Measurements from ENCODE around the gene OR52J3.
"Not testable (repeated sequence)": the region's sequence is repeated elsewhere in the genome, so short reads cannot be mapped to it uniquely, and the experiment has no call there.

The OR52J3 gene

DNA sequence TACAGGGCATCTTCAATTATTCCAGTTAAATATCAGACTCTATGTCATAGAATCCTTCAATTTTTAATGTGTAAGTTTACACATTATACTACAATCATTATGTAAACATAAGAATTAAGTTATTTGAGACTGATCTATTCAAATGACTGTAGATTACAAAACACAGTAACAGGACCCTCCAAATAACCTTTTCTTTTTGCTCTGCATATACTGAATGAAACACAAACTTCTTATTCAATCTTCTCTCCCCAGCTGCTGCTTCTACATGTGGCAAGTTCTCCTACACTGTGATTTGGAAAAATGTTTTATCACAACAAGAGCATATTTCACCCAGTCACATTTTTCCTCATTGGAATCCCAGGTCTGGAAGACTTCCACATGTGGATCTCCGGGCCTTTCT, at the start of gene OR52J3:
Gene OR52J3, plus strand, starts transcription at position 301 of the 400 bp plus-strand sequence. Its CDS starts 0 bp downstream, at position 301.
- DNase-seq (ENCODE audit: low read depth in 2 of 2) = no peak

GRCh38 chr11:5004424-5005274, 41.7 kb upstream of the OR52J3 start:
- DNase-seq (ENCODE audit: low read depth in 2 of 2) = no peak

DNA sequence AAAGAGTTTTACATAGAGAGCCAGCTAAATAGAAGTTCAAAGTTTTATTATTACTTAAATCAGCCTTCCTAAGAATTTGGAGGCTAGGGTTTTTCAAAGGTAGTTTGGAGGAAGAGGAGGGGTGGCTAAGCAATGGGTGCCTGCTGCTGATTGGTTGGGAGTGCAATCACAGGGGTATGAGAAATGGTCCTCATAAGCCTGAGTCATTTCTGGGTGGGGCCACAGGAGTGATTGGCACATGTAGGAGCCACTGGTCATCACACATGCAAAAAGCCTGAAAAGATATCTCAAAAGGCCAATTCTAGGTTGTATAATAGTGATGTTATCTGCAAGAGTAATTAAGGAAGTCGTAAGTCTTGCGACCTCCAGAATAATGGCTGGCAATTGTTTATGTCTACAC, 38.8 kb upstream of the OR52J3 start:
- DNase-seq (ENCODE audit: low read depth in 2 of 2) = no peak

DNA sequence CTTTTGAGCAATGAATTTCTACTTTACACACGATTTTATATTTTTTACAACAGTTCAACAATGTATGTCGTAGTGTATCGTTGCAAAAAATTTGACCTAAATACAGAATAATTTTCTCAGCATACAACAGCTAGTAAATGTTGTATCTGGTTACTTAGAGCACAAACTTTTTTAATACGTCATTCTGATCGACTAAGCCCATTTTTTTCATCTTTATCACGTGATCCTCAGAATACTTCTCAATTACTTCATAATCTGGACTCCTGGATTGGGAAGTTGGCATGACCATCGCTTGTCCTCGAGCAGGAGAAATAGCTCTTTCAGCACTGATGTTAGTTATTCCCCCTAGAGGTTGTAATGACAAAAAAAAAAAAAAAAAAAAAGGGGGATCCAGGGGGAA, 35.1 kb upstream of the OR52J3 start:
- DNase-seq (ENCODE audit: low read depth in 2 of 2) = no peak

- no peak for DNase-seq (ENCODE audit: low read depth in 2 of 2)
These were observed 33.3 kb upstream of the OR52J3 start for GRCh38 chr11:5013012-5013411.

- no peak for DNase-seq (ENCODE audit: low read depth in 2 of 2)
These were observed 24.3 kb upstream of the OR52J3 start for GRCh38 chr11:5021996-5022395.

DNA sequence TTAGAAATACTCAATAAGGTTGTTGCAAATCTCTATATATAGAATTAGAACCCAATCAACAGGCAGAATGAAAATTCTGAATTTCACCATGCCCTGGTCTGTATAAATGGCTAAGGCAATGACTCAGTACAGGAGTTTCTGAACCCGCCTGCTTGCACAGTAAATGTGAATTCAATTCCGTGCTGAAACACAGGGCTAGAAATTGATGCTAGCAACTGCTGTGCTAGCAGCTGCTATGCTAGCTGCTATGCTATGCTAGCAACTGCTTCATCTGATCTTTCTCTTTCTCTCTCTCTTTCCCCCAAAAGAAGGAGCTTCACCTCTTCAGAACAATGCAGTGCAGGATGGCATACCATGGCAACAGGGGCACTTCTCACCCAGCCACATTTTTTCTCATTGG, 9.7 kb upstream of the OR52J3 start:
- no peak for DNase-seq (ENCODE audit: low read depth in 2 of 2)

DNA sequence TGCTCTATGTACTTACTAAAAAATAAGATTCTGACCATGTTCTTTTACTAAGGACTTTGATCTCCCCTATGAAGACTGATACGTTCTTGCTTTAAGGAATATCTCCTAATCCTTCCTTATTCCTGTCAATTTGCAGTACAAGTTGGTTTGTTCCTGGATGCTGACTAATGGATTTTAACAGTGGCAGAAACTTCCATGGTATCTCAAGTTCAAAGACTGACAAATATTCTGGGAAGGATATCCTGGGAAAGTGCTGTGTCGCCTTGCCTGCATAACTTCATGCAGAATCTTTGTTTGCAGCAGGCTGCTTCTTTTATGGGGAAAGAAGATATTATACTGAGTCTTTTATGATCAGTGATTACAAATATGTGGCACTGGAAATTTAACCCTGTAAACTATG, 8.4 kb upstream of the OR52J3 start:
- no peak for DNase-seq (ENCODE audit: low read depth in 2 of 2)

DNA sequence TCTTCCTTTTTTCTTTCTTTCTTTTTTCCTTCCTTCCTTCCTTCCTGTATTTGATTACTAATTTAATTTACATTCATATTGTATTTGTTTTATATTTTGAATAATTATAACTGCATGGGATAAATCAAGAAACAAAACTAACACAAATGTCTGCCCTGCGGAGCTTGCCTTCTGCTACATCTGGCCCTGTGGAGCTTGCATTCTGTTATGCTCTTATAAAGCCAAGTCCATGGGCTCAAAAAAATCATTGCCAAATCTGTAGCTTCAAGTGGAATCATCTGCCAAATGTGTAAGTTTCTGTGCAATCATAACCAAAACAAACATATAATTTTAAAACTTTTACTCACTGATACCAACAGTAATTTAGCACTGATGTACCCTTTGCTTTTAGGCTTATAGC, 8.0 kb upstream of the OR52J3 start:
- no peak for DNase-seq (ENCODE audit: low read depth in 2 of 2)

DNA sequence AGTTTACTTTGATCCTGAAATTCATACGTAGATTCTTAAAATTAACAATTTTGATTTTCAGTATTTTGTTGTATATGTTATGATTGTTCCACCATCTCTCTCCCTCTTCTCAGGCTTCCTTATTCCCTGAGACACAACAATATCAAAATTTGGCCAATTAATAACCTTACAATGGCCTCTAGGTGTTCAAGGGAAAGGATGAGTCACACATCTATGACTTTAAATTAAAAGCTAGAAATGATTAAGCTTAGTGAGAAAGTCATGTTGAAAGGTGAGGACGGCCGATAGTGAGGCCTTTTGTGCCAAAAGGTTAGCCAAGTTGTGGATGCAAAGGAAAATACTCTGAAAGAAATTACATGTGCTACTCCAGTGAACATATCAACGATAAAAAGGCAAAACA, 5.5 kb upstream of the OR52J3 start:
- no peak for DNase-seq (ENCODE audit: low read depth in 2 of 2)

DNA sequence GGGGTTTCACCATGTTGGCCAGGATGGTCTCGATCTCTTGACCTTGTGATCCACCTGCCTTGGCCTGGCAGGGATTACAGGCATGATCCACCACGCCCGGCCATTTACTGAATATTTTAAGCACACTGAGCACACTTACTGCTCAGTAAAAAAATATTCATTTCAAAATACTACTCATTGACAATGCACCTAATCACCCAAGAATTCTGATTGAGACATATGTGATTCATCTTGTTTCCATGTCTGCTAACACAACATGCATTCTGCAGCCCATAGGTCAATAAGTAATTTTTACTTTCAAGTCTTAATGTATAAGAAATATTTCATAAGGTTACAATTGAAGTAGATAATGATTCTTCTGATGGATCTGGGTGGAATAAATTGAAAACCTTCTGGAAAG, 4.2 kb upstream of the OR52J3 start:
- no peak for DNase-seq (ENCODE audit: low read depth in 2 of 2)

GRCh38 chr11:5043380-5043779, 2.9 kb upstream of the OR52J3 start:
- no peak for DNase-seq (ENCODE audit: low read depth in 2 of 2)

DNA sequence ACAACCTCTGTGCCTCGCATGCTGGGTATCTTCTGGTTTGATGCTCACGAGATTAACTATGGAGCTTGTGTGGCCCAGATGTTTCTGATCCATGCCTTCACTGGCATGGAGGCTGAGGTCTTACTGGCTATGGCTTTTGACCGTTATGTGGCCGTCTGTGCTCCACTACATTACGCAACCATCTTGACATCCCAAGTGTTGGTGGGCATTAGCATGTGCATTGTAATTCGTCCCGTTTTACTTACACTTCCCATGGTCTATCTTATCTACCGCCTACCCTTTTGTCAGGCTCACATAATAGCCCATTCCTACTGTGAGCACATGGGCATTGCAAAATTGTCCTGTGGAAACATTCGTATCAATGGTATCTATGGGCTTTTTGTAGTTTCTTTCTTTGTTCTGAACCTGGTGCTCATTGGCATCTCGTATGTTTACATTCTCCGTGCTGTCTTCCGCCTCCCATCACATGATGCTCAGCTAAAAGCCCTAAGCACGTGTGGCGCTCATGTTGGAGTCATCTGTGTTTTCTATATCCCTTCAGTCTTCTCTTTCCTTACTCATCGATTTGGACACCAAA, 516 bp downstream of the OR52J3 start:
- no peak for DNase-seq (ENCODE audit: low read depth in 2 of 2)

DNA sequence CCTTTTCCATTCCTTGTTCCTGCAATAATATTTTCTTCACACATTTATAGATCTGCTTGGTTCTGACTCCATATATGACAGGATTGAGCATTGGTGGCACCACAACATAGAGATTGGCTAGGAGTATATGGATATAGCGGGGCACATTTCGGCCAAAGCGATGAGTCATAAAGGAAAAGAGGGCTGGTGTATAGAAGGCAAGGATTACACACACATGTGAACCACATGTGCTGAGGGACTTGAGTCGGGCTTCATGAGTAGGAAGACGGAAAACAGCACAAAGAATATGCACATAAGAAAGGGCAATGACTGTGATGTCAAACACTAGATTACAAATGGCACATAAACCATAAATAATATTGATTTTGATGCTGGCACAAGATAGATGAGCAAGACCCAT, 12.4 kb downstream of the OR52J3 start:
- DNase-seq (ENCODE audit: low read depth in 2 of 2) = not testable (repeated sequence)

- DNase-seq (ENCODE audit: low read depth in 2 of 2) = no peak
These were observed 13.1 kb downstream of the OR52J3 start, which contains the start of gene OR52E2 for GRCh38 chr11:5059391-5059790. TSS of gene OR52E2 (minus strand) at chr11:5059627. CDS start at chr11:5059627, 0 bp downstream.

GRCh38 chr11:5065027-5065426, 18.7 kb downstream of the OR52J3 start:
- no peak for DNase-seq (ENCODE audit: low read depth in 2 of 2)

DNA sequence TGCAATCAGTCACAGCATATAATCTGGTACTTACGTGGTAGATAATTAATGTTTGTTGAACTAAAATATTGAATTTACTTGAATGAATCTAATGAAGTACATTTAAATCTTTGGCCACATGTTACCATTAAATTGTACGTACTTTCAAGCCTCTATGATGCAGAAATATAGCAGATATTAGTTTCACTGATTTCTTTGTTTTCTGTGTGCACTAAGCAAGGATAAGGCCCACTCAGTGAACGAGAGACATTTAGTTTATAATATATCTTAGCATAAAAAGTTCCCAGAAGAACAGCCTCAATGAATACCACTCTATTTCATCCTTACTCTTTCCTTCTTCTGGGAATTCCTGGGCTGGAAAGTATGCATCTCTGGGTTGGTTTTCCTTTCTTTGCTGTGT, 22.9 kb downstream of the OR52J3 start, which contains the start of gene OR52E1:
Gene OR52E1, plus strand, starts transcription at position 301 of the 400 bp plus-strand sequence.
- no peak for DNase-seq (ENCODE audit: low read depth in 2 of 2)

DNA sequence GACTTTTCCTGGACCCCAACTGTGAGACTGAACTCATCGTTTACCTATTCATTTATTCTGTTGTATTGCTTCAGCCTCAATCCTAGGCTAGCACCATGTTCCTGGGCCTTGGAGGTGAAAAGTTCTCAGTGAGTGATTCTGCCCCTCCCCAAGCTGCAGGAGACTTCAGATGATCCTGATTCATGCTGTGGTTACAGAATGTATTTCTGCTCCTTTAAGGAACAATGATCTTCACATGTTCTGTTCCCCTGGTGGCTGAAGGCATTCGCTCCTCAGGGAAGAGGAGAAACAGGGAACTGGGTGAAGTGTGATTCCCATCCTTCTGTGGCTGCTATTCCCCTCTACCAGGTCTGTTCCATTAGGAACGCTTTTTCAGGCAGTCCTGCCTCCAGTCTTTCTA, 25.5 kb downstream of the OR52J3 start:
- DNase-seq (ENCODE audit: low read depth in 2 of 2) = no peak

- no peak for DNase-seq (ENCODE audit: low read depth in 2 of 2)
These were observed 35.1 kb downstream of the OR52J3 start for GRCh38 chr11:5081405-5081804.

DNA sequence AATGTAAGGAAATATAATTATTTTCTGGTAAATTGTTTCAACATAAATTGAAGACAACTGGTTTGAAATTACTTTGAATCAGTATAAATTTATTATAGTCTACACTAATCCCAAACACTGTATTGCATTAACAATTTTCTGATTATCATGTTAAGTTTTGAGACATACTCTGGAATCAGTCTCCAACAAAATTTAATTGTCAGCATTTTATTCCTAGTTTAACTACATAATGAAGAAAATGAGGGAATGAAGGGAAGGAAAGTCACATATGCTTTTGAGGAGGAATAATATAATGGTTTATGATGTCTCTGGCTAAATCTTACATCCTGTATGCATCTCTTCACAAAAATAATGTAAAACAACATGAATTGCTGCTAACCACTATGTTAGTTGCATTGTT, 37.3 kb downstream of the OR52J3 start:
- no peak for DNase-seq (ENCODE audit: low read depth in 2 of 2)

DNA sequence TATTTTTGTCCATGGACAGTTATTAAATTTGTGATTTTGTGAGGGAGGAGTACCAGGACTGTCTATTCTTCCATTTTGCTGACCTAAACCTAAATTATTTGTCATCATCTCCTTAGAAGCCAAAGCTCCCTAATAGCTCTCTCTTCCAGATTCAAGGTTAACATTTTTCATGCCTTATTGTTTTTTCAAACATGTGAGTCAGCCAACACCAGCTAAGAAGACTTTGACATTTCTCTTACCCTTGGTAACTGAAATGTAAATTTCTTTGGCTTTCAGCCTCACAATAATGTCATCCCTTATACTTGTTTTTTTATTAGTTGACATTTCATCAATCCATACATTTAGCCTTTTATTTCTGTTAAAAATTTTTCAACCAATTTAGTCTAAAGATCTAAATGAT, 42.2 kb downstream of the OR52J3 start:
- DNase-seq (ENCODE audit: low read depth in 2 of 2) = no peak

DNA sequence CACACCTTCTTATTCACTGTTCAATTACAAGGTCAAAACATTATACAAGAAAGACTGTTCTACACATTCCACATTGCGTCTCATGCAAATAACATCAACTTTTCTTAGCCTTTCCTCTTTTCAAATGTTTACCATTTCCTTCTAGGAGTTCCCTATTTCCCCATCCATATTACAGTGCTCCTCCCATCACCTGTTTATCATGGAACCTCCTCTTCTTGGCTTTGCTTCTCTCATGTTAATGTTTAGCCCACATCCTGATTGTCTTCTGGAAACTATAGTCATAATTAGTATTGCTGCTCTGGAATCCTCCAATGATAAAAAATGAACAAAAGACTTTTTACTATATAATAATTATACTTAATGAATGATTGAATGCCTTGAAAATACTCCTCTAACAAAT, 44.3 kb downstream of the OR52J3 start:
- no peak for DNase-seq (ENCODE audit: low read depth in 2 of 2)

- no peak for DNase-seq (ENCODE audit: low read depth in 2 of 2)
These were observed 46.7 kb downstream of the OR52J3 start for GRCh38 chr11:5092821-5093585.
